Endothelial cell of umbilical vein (primary cell): Measurements from ENCODE around the gene ZBTB12. TPM values are rescaled to one million over a fixed set of nuclear protein-coding genes. Genes with fewer than 3 reads are reported as not detected.

Experiments
- BruUV-seq: library from RNA; stranded (reverse); fragments of 400-500 nt; replicated peaks from 2 replicates; lab custom pipeline; 2021; lab: Mats Ljungman, UMichigan
- CTCF ChIA-PET: fragments of 300-600, 350-600 bp; sonication (Branson Sonifier 250); formaldehyde crosslinking; loops from one replicate; lab custom pipeline; 2021; ENCODE audit warnings: antibody characterized with exemption, inconsistent platforms; lab: Charles Lee
- POLR2A ChIA-PET: fragments of 300-600, 350-600 bp; sonication (Branson Sonifier 250); formaldehyde crosslinking; loops from one replicate; lab custom pipeline; 2021; ENCODE audit warnings: antibody characterized with exemption, inconsistent platforms; lab: Charles Lee
- DNase-seq: peaks from one replicate; pipeline ENCODE4 v3.0.0-alpha.2; 2011; ENCODE audit warnings: low read depth, low spot score
- FAIRE-seq: peaks from 2 replicates; lab custom pipeline; 2011; peaks lifted over from hg19 to GRCh38; lab: Jason Lieb, UNC
- H2AFZ ChIP-seq: 2 replicates; pipeline ENCODE4 v1.6.0; 2012; ENCODE audit warnings: low read depth, low read length, control low read depth, inconsistent platforms
- H3K27ac ChIP-seq: 2 replicates; pipeline ENCODE4 v1.5.1; 2011; ENCODE audit warnings: low read depth, mild to moderate bottlenecking, control low read depth, low read length, moderate library complexity; ENCODE audit not compliant: insufficient read depth
- H3K27me3 ChIP-seq, 2 experiments: 2 replicates each; pipeline versions ENCODE4 v1.6.0 to v1.6.1; 2011; ENCODE audit warnings: low read length in 2 of 2, mixed read lengths in 1 of 2; ENCODE audit not compliant: control insufficient read depth in 2 of 2, insufficient read depth in 2 of 2
- H3K36me3 ChIP-seq, 2 experiments: 2 replicates in 1 of 2; 3 replicates in 1 of 2; pipeline ENCODE4 v1.5.1; 2011; ENCODE audit warnings: low read length in 2 of 2, mild to moderate bottlenecking in 1 of 2, moderate library complexity in 1 of 2; ENCODE audit not compliant: control insufficient read depth in 2 of 2, insufficient read depth in 2 of 2; ENCODE audit errors: extremely low read depth in 1 of 2
- H3K4me1 ChIP-seq: 3 replicates; pipeline ENCODE4 v1.5.1; 2011; ENCODE audit warnings: mild to moderate bottlenecking, low read length; ENCODE audit not compliant: control insufficient read depth, insufficient read depth; ENCODE audit errors: extremely low read depth
- H3K4me2 ChIP-seq: 2 replicates; pipeline ENCODE4 v1.6.1; 2011; ENCODE audit warnings: low read length, control low read depth, mixed read lengths; ENCODE audit not compliant: insufficient read depth
- H3K4me3 ChIP-seq, 3 experiments: fragments of 200-600 bp in 1 of 3; sonication (generic), shearing (Covaris generic) in 1 of 3; replicated peaks in 1 of 3; 2 replicates each; pipeline ENCODE4 v1.5.1; 2011 to 2016; ENCODE audit warnings: control low read depth in 3 of 3, low read length in 3 of 3, mild to moderate bottlenecking in 2 of 3, inconsistent platforms in 1 of 3, low read depth in 1 of 3, moderate library complexity in 1 of 3; ENCODE audit not compliant: insufficient read depth in 1 of 3
- H3K79me2 ChIP-seq: 2 replicates; pipeline ENCODE4 v1.6.0; 2012; ENCODE audit warnings: low read length, inconsistent platforms; ENCODE audit not compliant: control insufficient read depth, insufficient read depth
- H3K9ac ChIP-seq: replicated peaks from 2 replicates; pipeline ENCODE3; 2011; ENCODE audit warnings: low read length, control low read depth; ENCODE audit not compliant: insufficient read depth; ENCODE audit errors: extremely low read depth
- H3K9me1 ChIP-seq: replicated peaks from 3 replicates; pipeline ENCODE4 v1.6.0; 2011; ENCODE audit warnings: mild to moderate bottlenecking, low read length; ENCODE audit not compliant: control insufficient read depth, insufficient read depth; ENCODE audit errors: extremely low read depth
- H3K9me3 ChIP-seq: replicated peaks from 2 replicates; pipeline ENCODE4 v1.5.1; 2012; ENCODE audit warnings: low read length, inconsistent platforms; ENCODE audit not compliant: control insufficient read depth, insufficient read depth
- H4K20me1 ChIP-seq: replicated peaks from 2 replicates; pipeline ENCODE3; 2011; ENCODE audit warnings: mild to moderate bottlenecking, low read length; ENCODE audit not compliant: control insufficient read depth, insufficient read depth; ENCODE audit errors: extremely low read depth
- EZH2 ChIP-seq: IDR thresholded peaks from 2 replicates; pipeline ENCODE4 v1.6.1; 2012; ENCODE audit warnings: borderline replicate concordance, low read depth, mild to moderate bottlenecking, moderate library complexity, low read length, inconsistent platforms; ENCODE audit not compliant: severe bottlenecking
- FOS ChIP-seq: IDR thresholded peaks from 2 replicates; pipeline ENCODE4 v1.6.1; 2011; ENCODE audit warnings: mild to moderate bottlenecking, low read length, moderate library complexity, borderline replicate concordance; ENCODE audit not compliant: insufficient read depth
- GATA2 ChIP-seq: IDR thresholded peaks from 2 replicates; pipeline ENCODE4 v1.7.0; 2011; ENCODE audit warnings: low read depth, mild to moderate bottlenecking, moderate library complexity, mixed read lengths, low read length; ENCODE audit not compliant: insufficient read length, insufficient read depth
- JUN ChIP-seq: IDR thresholded peaks from 2 replicates; pipeline ENCODE4 v1.6.1; 2011; ENCODE audit warnings: borderline replicate concordance, low read depth; ENCODE audit not compliant: insufficient read length, insufficient read depth
- MYC ChIP-seq: IDR thresholded peaks from one replicate; pipeline ENCODE4 v1.6.1; 2011; ENCODE audit warnings: mild to moderate bottlenecking, low read depth, low read length
- POLR2A ChIP-seq: IDR thresholded peaks from 2 replicates; pipeline ENCODE4 v1.6.1; 2012; ENCODE audit warnings: low read depth, mild to moderate bottlenecking, control low read depth, low read length
- POLR2AphosphoS5 ChIP-seq: IDR thresholded peaks from 2 replicates; pipeline ENCODE4 v1.6.1; 2012; ENCODE audit warnings: low read depth, mild to moderate bottlenecking, control low read depth, low read length, moderate library complexity; ENCODE audit not compliant: insufficient read depth
- dilution Hi-C: fragments of 300-500 bp; cut with MboI; formaldehyde crosslinking; loops from one replicate; pipeline ENCODE4 v1.15.0; 2019; ENCODE audit warnings: low sequenced_read_pairs; ENCODE audit not compliant: extremely low pct_ligation_motif_present
- intact Hi-C: fragments of 100-400 bp; cut with micrococcal nuclease; formaldehyde crosslinking; loops from one replicate; pipeline ENCODE4 v1.10.0; 2022
- polyA plus RNA-seq, 4 experiments: library from polyadenylated mRNA; depleted of rRNA in 3 of 4; stranded (reverse) in 3 of 4; unstranded in 1 of 4; fragments of >200 nt; gene quantifications; 2 replicates each; pipeline versions ENCODE4 v1.2.1 to v1.2.3, GENCODE V29; 2011 to 2012; ENCODE audit warnings: missing spikeins in 1 of 4
- total RNA-seq: library from RNA; stranded (reverse); gene quantifications from 2 replicates; pipeline ENCODE4 v1.2.3, GENCODE V29; 2021
- TF ChIP-seq, protein P1 (sequence below), 2 donors: IDR thresholded peaks; 1 replicate in 1 of 2; 2 replicates in 1 of 2; pipeline ENCODE4 v1.5.1; 2011; ENCODE audit warnings: low read length in 2 of 2, mild to moderate bottlenecking in 2 of 2, moderate library complexity in 2 of 2, control low read depth in 1 of 2, inconsistent platforms in 1 of 2, low read depth in 1 of 2; ENCODE audit not compliant: insufficient read depth in 1 of 2; ENCODE audit errors: extremely low read depth in 1 of 2
- TF ChIP-seq, protein P2 (sequence below): IDR thresholded peaks from 2 replicates; pipeline ENCODE4 v1.6.1; 2011; ENCODE audit not compliant: insufficient read depth, insufficient read length

ZBTB12 gene
- total and polyA plus RNA-seq, 2 donors (not counting 3 experiments of a cell fraction or from before 2014, with no cell fraction given), result 2.9 to 4.9 TPM

DNA sequence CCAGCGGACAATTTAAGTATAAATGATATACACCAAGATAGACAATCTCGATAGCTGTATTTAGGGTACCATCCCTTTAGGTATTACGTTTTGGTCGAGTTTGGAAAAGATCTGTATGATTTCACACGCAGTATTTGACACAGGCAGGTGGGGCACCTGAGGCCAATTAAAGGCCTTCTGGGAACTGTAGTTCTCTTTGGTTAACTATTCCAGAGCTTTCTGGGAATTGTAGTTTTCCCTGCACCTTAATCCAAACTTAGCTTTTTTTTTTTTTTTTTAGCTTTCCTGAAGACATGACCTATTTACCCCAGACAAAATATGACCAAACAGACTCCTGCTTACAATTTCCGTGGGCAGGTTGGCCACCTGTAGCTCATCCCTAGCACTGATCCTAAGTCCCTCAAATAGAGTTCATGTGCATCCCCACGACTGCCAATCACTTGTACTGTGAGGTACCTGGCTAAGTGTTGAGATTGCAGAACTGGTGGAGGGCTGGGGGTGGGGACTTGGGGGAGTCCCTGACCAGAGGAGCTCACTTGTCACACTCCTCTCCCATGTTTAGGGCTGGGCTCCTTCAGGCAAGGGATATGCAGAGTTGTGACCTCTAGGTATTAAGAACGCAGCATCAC is 3.4 kb downstream of the ZBTB12 start:
- DNase-seq (no peak), FAIRE-seq (peak; percentile 76)
- BruUV-seq, result no TSS peak
- dilution Hi-C loops, result no loop called here
- H3K27me3 ChIP-seq, result no peaks in the 10 kb centered on the region
- peak overlapping the region; percentile 97 for H3K4me2 ChIP-seq
- H3K4me1 ChIP-seq, result peaks cover 12% of the 10 kb centered on the region
- H3K9me1 ChIP-seq, result no peaks in the 10 kb centered on the region
- no peaks in the 10 kb centered on the region for H3K9me3 ChIP-seq
- no peak for TF ChIP-seq EZH2
- TF ChIP-seq GATA2, result no peak
- no peak for TF ChIP-seq JUN
- no peak for TF ChIP-seq POLR2AphosphoS5
- TF ChIP-seq, protein P1, sequence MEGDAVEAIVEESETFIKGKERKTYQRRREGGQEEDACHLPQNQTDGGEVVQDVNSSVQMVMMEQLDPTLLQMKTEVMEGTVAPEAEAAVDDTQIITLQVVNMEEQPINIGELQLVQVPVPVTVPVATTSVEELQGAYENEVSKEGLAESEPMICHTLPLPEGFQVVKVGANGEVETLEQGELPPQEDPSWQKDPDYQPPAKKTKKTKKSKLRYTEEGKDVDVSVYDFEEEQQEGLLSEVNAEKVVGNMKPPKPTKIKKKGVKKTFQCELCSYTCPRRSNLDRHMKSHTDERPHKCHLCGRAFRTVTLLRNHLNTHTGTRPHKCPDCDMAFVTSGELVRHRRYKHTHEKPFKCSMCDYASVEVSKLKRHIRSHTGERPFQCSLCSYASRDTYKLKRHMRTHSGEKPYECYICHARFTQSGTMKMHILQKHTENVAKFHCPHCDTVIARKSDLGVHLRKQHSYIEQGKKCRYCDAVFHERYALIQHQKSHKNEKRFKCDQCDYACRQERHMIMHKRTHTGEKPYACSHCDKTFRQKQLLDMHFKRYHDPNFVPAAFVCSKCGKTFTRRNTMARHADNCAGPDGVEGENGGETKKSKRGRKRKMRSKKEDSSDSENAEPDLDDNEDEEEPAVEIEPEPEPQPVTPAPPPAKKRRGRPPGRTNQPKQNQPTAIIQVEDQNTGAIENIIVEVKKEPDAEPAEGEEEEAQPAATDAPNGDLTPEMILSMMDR (IDR thresholded peaks at IDR 0.05; ENCODE audit: extremely low read depth in 1 of 2, insufficient read depth in 1 of 2, low read depth in 1 of 2, low read length in 2 of 2), result no peak
- TF ChIP-seq, protein P2, sequence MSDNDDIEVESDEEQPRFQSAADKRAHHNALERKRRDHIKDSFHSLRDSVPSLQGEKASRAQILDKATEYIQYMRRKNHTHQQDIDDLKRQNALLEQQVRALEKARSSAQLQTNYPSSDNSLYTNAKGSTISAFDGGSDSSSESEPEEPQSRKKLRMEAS, result no peak
- TF ChIP-seq MYC, result no peak
- TF ChIP-seq POLR2A, result no peak
- no peak for TF ChIP-seq FOS
- H2AFZ ChIP-seq, result peak overlapping the region; percentile 78
- ChIA-PET CTCF (interaction anchor here (0.7 to 2.4 kb wide), 6 partner anchors 10 to 940 kb away, joined by 3 to 31 read pairs (median 4); partner anchors contain the start of genes NELFE, NEU1, SKIC2 and TAP2), POLR2A (interaction anchor here (0.5 to 1.9 kb wide), 4 partner anchors 36 to 287 kb away, joined by 3 to 7 read pairs (median 4); partner anchors contain the start of genes HSPA1B, MSH5 and NEU1)
- H3K36me3 ChIP-seq, result peaks cover 0 to 4% of the 10 kb centered on the region in 2 experiments
- H3K79me2 ChIP-seq, result no peaks in the 10 kb centered on the region
- peak overlapping the region; percentile 49 to 75 (median 69) for H3K4me3 ChIP-seq
- intact Hi-C loops, result loop anchor here (5.0 kb wide), 1 partner anchor 66 kb away; no protein-coding TSS in a partner anchor
- peak overlapping the region; percentile 71 for H3K9ac ChIP-seq
- H4K20me1 ChIP-seq, result no peaks in the 10 kb centered on the region
- H3K27ac ChIP-seq, result no peak overlapping the region
